Measurements from ENCODE around the gene VPS39. TPM values are rescaled to one million over a fixed set of nuclear protein-coding genes. Genes with fewer than 3 reads are reported as not detected.

The VPS39 gene
- total and polyA plus RNA-seq, 9 of the 15 experiments (the other 6 are each of a cell fraction or from before 2014, with no cell fraction given) = 3.2 to 37.3 (median 21.8) TPM

- TF ChIP-seq, protein P1, sequence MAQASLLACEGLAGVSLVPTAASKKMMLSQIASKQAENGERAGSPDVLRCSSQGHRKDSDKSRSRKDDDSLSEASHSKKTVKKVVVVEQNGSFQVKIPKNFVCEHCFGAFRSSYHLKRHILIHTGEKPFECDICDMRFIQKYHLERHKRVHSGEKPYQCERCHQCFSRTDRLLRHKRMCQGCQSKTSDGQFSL (CRISPR knock-in tag; IDR thresholded peaks at IDR 0.05) = no peak
- TF ChIP-seq, protein P1 (tag; IDR thresholded peaks at IDR 0.05) = no peak
- TF ChIP-seq HMGN3 (IDR thresholded peaks at IDR 0.05; ENCODE audit: borderline replicate concordance, extremely low read depth, insufficient read length, low read depth, low read length) (no peak), HNRNPH1 (optimal IDR thresholded peaks at IDR 0.05; ENCODE audit: low read depth, low read length) (no peak), FOXJ2 (tag; IDR thresholded peaks at IDR 0.05) (no peak), ERF (CRISPR knock-in tag; IDR thresholded peaks at IDR 0.05) (no peak), ZNF274 (IDR thresholded peaks at IDR 0.05; ENCODE audit: borderline replicate concordance, low read depth, low read length) (no peak)
Measured at GRCh38 chr15:42185801-42186200, 22.3 kb downstream of the VPS39 start (continued).

GRCh38 chr15:42184736-42185135 lies 23.4 kb downstream of the VPS39 start:
- DNase-seq (ENCODE audit: extremely low read depth in 1 of 4, low spot score in 3 of 4) = no peak
- ChIA-PET POLR2A (no interaction called here), CTCF (ENCODE audit: low intra/inter-chr PET ratio) (no interaction called here)
- 89% methylated on average over 4 of the region's 4 CpGs for WGBS (ENCODE audit: insufficient coverage, low coverage, missing lambda C conversion rate)
- no peaks in the 10 kb centered on the region for H4K20me1 ChIP-seq (replicated peaks; ENCODE audit: control insufficient read depth, insufficient read depth, low read length)
- no peak for ATAC-seq
- no peak overlapping the region for H3K27ac ChIP-seq (ENCODE audit: extremely low read depth, low read depth, low read length)
- H3K27me3 ChIP-seq (ENCODE audit: control insufficient read depth in 2 of 2, insufficient read depth in 2 of 2, low read length in 2 of 2) = no peaks in the 10 kb centered on the region
- no peak overlapping the region for H3K4me3 ChIP-seq
- FAIRE-seq = no peak
- BruUV-seq (replicated peaks) = no TSS peak
- H3K9me3 ChIP-seq (replicated peaks; ENCODE audit: control insufficient read depth, insufficient read depth, low read depth, low read length) = no peaks in the 10 kb centered on the region
- no peaks in the 10 kb centered on the region for H3K79me2 ChIP-seq (ENCODE audit: control insufficient read depth, insufficient read depth, low read length)
- intact Hi-C loops (cut with micrococcal nuclease) (no loop called here), in situ Hi-C loops (cut with MboI) (no loop called here)
- no peak overlapping the region for H3K4me2 ChIP-seq (ENCODE audit: insufficient read depth, low read length)
- no peak for TF ChIP-seq BRD4 (IDR thresholded peaks at IDR 0.05)
- no peak for TF ChIP-seq GATA2 (CRISPR knock-in tag; IDR thresholded peaks at IDR 0.05)
- TF ChIP-seq ATF1 (CRISPR knock-in tag; IDR thresholded peaks at IDR 0.05) = no peak
- TF ChIP-seq ATF1 (tag; IDR thresholded peaks at IDR 0.05) = no peak
- no peak for TF ChIP-seq NFE2 (IDR thresholded peaks at IDR 0.05; ENCODE audit: low read depth)
- no peak for TF ChIP-seq SAFB (IDR thresholded peaks at IDR 0.05; ENCODE audit: borderline replicate concordance, low read depth, low read length)
- TF ChIP-seq KLF10 (CRISPR knock-in tag; IDR thresholded peaks at IDR 0.05) = no peak
- no peaks in the 10 kb centered on the region for H3K9me1 ChIP-seq (ENCODE audit: control insufficient read depth, insufficient read depth, low read length)
- no peak overlapping the region for H3K9ac ChIP-seq (ENCODE audit: insufficient read depth in 1 of 2, low read depth in 2 of 2, low read length in 2 of 2)
- H3K36me3 ChIP-seq (ENCODE audit: control insufficient read depth, insufficient read depth, low read length) = peaks cover 58% of the 10 kb centered on the region
- no peaks in the 10 kb centered on the region for H3K4me1 ChIP-seq (replicated peaks in 1 of 2; ENCODE audit: control insufficient read depth in 2 of 2, insufficient read depth in 2 of 2, low read length in 2 of 2)
- no peak overlapping the region for H2AFZ ChIP-seq (ENCODE audit: low read depth, low read length)

Measured in K562 (cell line).